ENCODE data around the gene CLCN1.

DNA sequence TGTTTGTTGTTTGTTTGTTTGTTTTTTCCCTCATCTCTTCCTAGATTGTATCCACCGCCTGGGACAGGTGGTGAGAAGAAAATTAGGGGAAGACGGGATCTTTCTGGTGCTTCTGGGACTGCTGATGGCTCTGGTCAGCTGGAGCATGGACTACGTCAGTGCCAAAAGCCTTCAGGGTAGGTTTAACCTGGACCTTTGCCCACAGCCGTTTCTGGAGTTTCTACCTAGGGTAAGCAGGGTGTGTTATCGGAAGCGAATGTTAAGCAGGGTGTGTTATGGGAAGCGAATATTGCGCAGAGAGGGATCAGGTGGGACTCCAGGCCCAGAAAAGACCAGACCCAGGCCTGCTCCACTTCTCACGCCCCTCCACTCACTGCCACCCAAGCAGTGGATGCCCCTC lies 4.7 kb downstream of the CLCN1 start:
- no peak for TF ChIP-seq RAD21 (IDR thresholded peaks at IDR 0.05; ENCODE audit: low read length)
- no peak for TF ChIP-seq CEBPB (IDR thresholded peaks at IDR 0.05; ENCODE audit: low read depth, low read length)
- TF ChIP-seq, protein P1, sequence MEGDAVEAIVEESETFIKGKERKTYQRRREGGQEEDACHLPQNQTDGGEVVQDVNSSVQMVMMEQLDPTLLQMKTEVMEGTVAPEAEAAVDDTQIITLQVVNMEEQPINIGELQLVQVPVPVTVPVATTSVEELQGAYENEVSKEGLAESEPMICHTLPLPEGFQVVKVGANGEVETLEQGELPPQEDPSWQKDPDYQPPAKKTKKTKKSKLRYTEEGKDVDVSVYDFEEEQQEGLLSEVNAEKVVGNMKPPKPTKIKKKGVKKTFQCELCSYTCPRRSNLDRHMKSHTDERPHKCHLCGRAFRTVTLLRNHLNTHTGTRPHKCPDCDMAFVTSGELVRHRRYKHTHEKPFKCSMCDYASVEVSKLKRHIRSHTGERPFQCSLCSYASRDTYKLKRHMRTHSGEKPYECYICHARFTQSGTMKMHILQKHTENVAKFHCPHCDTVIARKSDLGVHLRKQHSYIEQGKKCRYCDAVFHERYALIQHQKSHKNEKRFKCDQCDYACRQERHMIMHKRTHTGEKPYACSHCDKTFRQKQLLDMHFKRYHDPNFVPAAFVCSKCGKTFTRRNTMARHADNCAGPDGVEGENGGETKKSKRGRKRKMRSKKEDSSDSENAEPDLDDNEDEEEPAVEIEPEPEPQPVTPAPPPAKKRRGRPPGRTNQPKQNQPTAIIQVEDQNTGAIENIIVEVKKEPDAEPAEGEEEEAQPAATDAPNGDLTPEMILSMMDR (conservative IDR thresholded peaks at IDR 0.05; ENCODE audit: low read depth, low read length), result no peak
- no peak for TF ChIP-seq POLR2A (IDR thresholded peaks at IDR 0.05; ENCODE audit: low read depth, low read length)
- TF ChIP-seq RCOR1 (IDR thresholded peaks at IDR 0.05; ENCODE audit: insufficient replicate concordance, low read length), result no peak
- TF ChIP-seq SMC3 (IDR thresholded peaks at IDR 0.05; ENCODE audit: low read depth, low read length), result no peak
- TF ChIP-seq, protein P2, sequence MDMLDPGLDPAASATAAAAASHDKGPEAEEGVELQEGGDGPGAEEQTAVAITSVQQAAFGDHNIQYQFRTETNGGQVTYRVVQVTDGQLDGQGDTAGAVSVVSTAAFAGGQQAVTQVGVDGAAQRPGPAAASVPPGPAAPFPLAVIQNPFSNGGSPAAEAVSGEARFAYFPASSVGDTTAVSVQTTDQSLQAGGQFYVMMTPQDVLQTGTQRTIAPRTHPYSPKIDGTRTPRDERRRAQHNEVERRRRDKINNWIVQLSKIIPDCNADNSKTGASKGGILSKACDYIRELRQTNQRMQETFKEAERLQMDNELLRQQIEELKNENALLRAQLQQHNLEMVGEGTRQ (IDR thresholded peaks at IDR 0.05; ENCODE audit: low read depth, low read length), result no peak

Data from IMR-90 (cell line).